Loucy (cell line): ENCODE data around the gene NRG3.

Experiments used
- H2AFZ ChIP-seq: fragments of 200-600 bp; sonication (generic); 2 replicates; pipeline ENCODE4 v1.6.0; 2016; ENCODE audit warnings: antibody characterized with exemption, mild to moderate bottlenecking, low read length, moderate library complexity
- H3F3A ChIP-seq: fragments of 200-600 bp; 2 replicates; pipeline ENCODE4 v1.6.0; 2016; ENCODE audit warnings: antibody characterized with exemption, low read depth, mild to moderate bottlenecking
- H3K27me3 ChIP-seq: fragments of 200-600 bp; sonication (generic); 2 replicates; pipeline ENCODE4 v1.6.1; 2014; ENCODE audit warnings: low read length, mild to moderate bottlenecking; ENCODE audit not compliant: insufficient read depth, poor library complexity, severe bottlenecking
- H3K36me3 ChIP-seq: fragments of 200-600 bp; sonication (generic); 2 replicates; pipeline ENCODE4 v1.6.1; 2016; ENCODE audit warnings: low read length; ENCODE audit not compliant: insufficient read depth
- H3K4me1 ChIP-seq: fragments of 200-600 bp; sonication (generic); 2 replicates; pipeline ENCODE4 v1.5.1; 2014; ENCODE audit warnings: low read length, mild to moderate bottlenecking; ENCODE audit not compliant: insufficient read depth, poor library complexity, severe bottlenecking
- H3K4me2 ChIP-seq: fragments of 200-600 bp; sonication (generic); 2 replicates; pipeline ENCODE4 v1.6.0; 2014; ENCODE audit warnings: antibody characterized with exemption, low read length, low read depth, mild to moderate bottlenecking; ENCODE audit not compliant: poor library complexity, severe bottlenecking
- H3K4me3 ChIP-seq: fragments of 200-600 bp; sonication (generic); 2 replicates; pipeline ENCODE4 v1.5.1; 2014; ENCODE audit warnings: low read length, mild to moderate bottlenecking, mixed read lengths; ENCODE audit not compliant: poor library complexity, severe bottlenecking
- H3K79me2 ChIP-seq: fragments of 200-600 bp; sonication (generic); 2 replicates; pipeline ENCODE4 v1.6.1; 2014; ENCODE audit warnings: low read length; ENCODE audit not compliant: insufficient read depth
- H3K9ac ChIP-seq: fragments of 200-600 bp; sonication (generic); 2 replicates; pipeline ENCODE4 v1.6.0; 2014; ENCODE audit warnings: mild to moderate bottlenecking, low read depth, low read length, moderate library complexity; ENCODE audit not compliant: poor library complexity, severe bottlenecking
- H3K9me2 ChIP-seq: fragments of 200-600 bp; sonication (generic); replicated peaks from 2 replicates; pipeline ENCODE4 v1.6.1; 2016; ENCODE audit warnings: low read depth, low read length, mixed read lengths
- H3K9me3 ChIP-seq: fragments of 200-600 bp; sonication (generic); 2 replicates; pipeline ENCODE4 v1.6.1; 2014; ENCODE audit warnings: mild to moderate bottlenecking, antibody characterized with exemption, low read length, low read depth; ENCODE audit not compliant: insufficient read depth
- H4K20me1 ChIP-seq: fragments of 200-600 bp; sonication (generic); 2 replicates; pipeline ENCODE4 v1.6.0; 2014; ENCODE audit warnings: antibody characterized with exemption, low read length, mild to moderate bottlenecking; ENCODE audit not compliant: insufficient read depth, poor library complexity, severe bottlenecking
- CTCF ChIP-seq: fragments of 200-600 bp; sonication (generic); conservative IDR thresholded peaks from 2 replicates; pipeline ENCODE4 v1.5.1; 2014; ENCODE audit warnings: mild to moderate bottlenecking, antibody characterized with exemption, low read length
- EZH2phosphoT487 ChIP-seq: fragments of 200-600 bp; IDR thresholded peaks from 2 replicates; pipeline ENCODE4 v1.6.1; 2018; ENCODE audit warnings: antibody characterized with exemption, mild to moderate bottlenecking, moderate library complexity, borderline replicate concordance

Gene NRG3

DNA sequence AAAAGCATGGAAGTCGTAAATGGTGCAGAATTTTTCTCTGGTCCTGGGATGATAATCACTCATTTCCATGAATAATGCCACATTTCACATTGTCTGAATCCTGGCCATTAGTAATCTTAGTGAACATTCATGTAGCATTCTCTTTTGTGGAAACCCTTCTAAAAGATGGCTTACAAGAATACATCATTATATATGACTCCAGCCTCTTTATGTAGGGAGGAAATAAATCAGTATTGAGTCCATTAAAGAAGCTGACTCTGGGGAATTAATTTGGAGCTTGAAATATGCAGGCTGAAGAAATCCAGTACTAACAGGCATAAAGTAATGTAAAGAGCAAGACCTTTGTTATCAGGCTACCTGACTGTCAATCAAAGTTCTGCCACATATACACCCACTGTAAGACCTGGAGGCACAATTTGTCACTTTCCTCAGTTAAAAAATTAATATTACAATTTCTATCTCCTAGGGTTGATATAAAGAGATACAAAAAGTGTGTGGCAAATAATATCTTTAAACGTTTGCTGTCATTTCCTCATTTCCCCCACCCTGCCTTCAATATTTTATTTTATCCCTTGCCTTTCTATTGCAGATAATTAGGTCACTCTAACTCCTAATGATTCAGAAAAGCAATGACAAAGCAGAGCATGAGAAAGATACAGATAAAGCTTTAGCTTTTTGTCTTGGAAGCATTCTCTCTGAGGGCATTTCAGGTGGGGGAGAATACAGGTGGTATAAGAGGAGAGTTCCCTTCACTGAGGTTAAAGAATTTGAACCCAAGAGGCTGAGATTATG lies 1142.3 kb downstream of the NRG3 start:
- Histone ChIP-seq H3K36me3 (no peaks in the 10 kb centered on the region), H3K4me2 (no peak overlapping the region), H4K20me1 (no peaks in the 10 kb centered on the region), H3K4me1 (no peaks in the 10 kb centered on the region), H3K9me2 (no peaks in the 10 kb centered on the region), H3K9ac (no peak overlapping the region), H3K4me3 (no peak overlapping the region), H3K27me3 (no peaks in the 10 kb centered on the region), H2AFZ (no peak overlapping the region), H3K79me2 (no peaks in the 10 kb centered on the region), H3K9me3 (no peaks in the 10 kb centered on the region), H3F3A (no peaks in the 10 kb centered on the region)
- no peak for TF ChIP-seq EZH2phosphoT487
- no peak for TF ChIP-seq CTCF

DNA sequence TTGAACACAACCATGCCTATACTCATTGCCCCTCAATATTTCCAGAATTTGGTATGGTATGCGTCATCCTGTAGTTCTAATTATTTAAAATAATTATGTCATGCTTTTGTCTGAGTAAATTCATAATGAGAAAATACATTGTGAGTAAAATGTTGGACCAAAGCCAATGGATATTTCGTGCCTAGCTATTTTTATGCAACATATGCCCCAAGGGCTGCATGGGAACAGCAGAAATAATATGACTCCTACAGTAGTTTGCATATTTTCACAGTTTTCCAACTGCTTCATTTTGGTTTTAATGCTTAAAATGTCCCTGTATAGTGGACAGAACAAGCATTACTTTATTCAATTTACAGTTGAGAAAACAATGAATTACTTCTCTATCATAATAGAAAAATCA lies 1148.7 kb downstream of the NRG3 start:
- no peaks in the 10 kb centered on the region for H3K4me1 ChIP-seq
- no peaks in the 10 kb centered on the region for H3F3A ChIP-seq
- no peak overlapping the region for H3K4me2 ChIP-seq
- TF ChIP-seq CTCF (no peak), EZH2phosphoT487 (no peak)
- no peaks in the 10 kb centered on the region for H4K20me1 ChIP-seq
- H3K9ac ChIP-seq: no peak overlapping the region
- no peaks in the 10 kb centered on the region for H3K36me3 ChIP-seq
- H3K9me3 ChIP-seq: no peaks in the 10 kb centered on the region
- H3K27me3 ChIP-seq: no peaks in the 10 kb centered on the region
- H3K79me2 ChIP-seq: no peaks in the 10 kb centered on the region
- no peaks in the 10 kb centered on the region for H3K9me2 ChIP-seq
- H2AFZ ChIP-seq: no peak overlapping the region
- no peak overlapping the region for H3K4me3 ChIP-seq
